HepG2 (cell line): ENCODE measurements around the gene BLVRB. TPM values are rescaled to one million over a fixed set of nuclear protein-coding genes. Genes with fewer than 3 reads are reported as not detected.

ENCODE experiments used
- EED ChIP-seq: sonication (generic); formaldehyde crosslinking; IDR thresholded peaks from 2 replicates; pipeline ENCODE4 v1.5.0; 2020; ENCODE audit warnings: mild to moderate bottlenecking, missing genetic modification reagents
- GATA4 ChIP-seq: sonication (generic); IDR thresholded peaks from 2 replicates; pipeline ENCODE4 v1.6.1; 2016; ENCODE audit warnings: antibody characterized with exemption, low read depth, borderline replicate concordance
- HOXA5 ChIP-seq: sonication (generic); formaldehyde crosslinking; IDR thresholded peaks from 2 replicates; pipeline ENCODE4 v1.4.0; 2020; ENCODE audit warnings: missing genetic modification reagents
- MEF2D ChIP-seq: sonication (generic); formaldehyde crosslinking; IDR thresholded peaks from 2 replicates; pipeline ENCODE4 v1.5.1; 2020; ENCODE audit warnings: mild to moderate bottlenecking, missing genetic modification reagents
- REXO4 ChIP-seq: sonication (generic); formaldehyde crosslinking; IDR thresholded peaks from 2 replicates; pipeline ENCODE4 v1.8.0; 2022; ENCODE audit warnings: missing genetic modification reagents, mild to moderate bottlenecking, borderline replicate concordance
- ZBTB1 ChIP-seq: sonication (generic); formaldehyde crosslinking; IDR thresholded peaks from 2 replicates; pipeline ENCODE4 v1.4.0; 2020; ENCODE audit warnings: missing genetic modification reagents, borderline replicate concordance
- ZNF251 ChIP-seq: sonication (generic); formaldehyde crosslinking; IDR thresholded peaks from 2 replicates; pipeline ENCODE4 v1.9.0; 2021; ENCODE audit warnings: mild to moderate bottlenecking, missing genetic modification reagents
- ZNF260 ChIP-seq: sonication (generic); formaldehyde crosslinking; IDR thresholded peaks from 2 replicates; pipeline ENCODE4 v1.4.0; 2020; ENCODE audit warnings: missing genetic modification reagents, low read depth, mild to moderate bottlenecking, borderline replicate concordance
- ZNF296 ChIP-seq: sonication (generic); formaldehyde crosslinking; conservative IDR thresholded peaks from 2 replicates; pipeline ENCODE4 v1.5.0; 2020; ENCODE audit warnings: mild to moderate bottlenecking, missing genetic modification reagents
- ZNF460 ChIP-seq: sonication (generic); formaldehyde crosslinking; IDR thresholded peaks from 2 replicates; pipeline ENCODE4 v1.5.1; 2020; ENCODE audit warnings: missing genetic modification reagents, mild to moderate bottlenecking, borderline replicate concordance
- ZNF672 ChIP-seq: sonication (generic); formaldehyde crosslinking; IDR thresholded peaks from 2 replicates; pipeline ENCODE4 v1.8.1; 2022; ENCODE audit warnings: missing genetic modification reagents
- polyA plus RNA-seq, 8 experiments: library from polyadenylated mRNA; depleted of rRNA in 3 of 8; stranded (reverse) in 7 of 8; unstranded in 1 of 8; fragments of >200 nt; fragmentation: Illumina TruSeq in 4 of 8; extraction: Trizol in 4 of 8; gene quantifications; 2 replicates each; pipeline versions ENCODE4 v1.2.1 to v1.2.3, GENCODE V29; 2011 to 2016; ENCODE audit warnings: low read depth in 4 of 8, missing spikeins in 1 of 8, mixed read lengths in 1 of 8; ENCODE audit not compliant: insufficient read depth in 1 of 8
- total RNA-seq, 5 experiments: library from RNA; depleted of rRNA; stranded (reverse); fragments of >200 nt; fragmentation: Illumina TruSeq; extraction: Trizol; gene quantifications; 2 replicates each; pipeline ENCODE4 v1.2.3, GENCODE V29; 2016; ENCODE audit warnings: low read depth in 1 of 5
- TF ChIP-seq, protein P1 (sequence below): sonication (generic); formaldehyde crosslinking; IDR thresholded peaks from 2 replicates; pipeline ENCODE4 v1.8.0; 2022; ENCODE audit warnings: missing genetic modification reagents, mild to moderate bottlenecking, moderate library complexity, borderline replicate concordance
- TF ChIP-seq, protein P2 (sequence below): sonication (generic); formaldehyde crosslinking; IDR thresholded peaks from 2 replicates; pipeline ENCODE4 v1.5.0; 2020; ENCODE audit warnings: missing genetic modification reagents
- TF ChIP-seq, protein P3 (sequence below): sonication (generic); formaldehyde crosslinking; IDR thresholded peaks from 2 replicates; pipeline ENCODE4 v1.5.0; 2020; ENCODE audit warnings: missing genetic modification reagents, mild to moderate bottlenecking, borderline replicate concordance
- TF ChIP-seq, protein P4 (sequence below): sonication (generic); formaldehyde crosslinking; IDR thresholded peaks from 2 replicates; pipeline ENCODE4 v1.4.0; 2020; ENCODE audit warnings: missing genetic modification reagents
- TF ChIP-seq, protein P5 (sequence below): sonication (generic); formaldehyde crosslinking; IDR thresholded peaks from 2 replicates; pipeline ENCODE4 v1.4.0; 2020; ENCODE audit warnings: mild to moderate bottlenecking, low read depth, missing genetic modification reagents
- TF ChIP-seq, protein P6 (sequence below): sonication (generic); formaldehyde crosslinking; IDR thresholded peaks from 2 replicates; pipeline ENCODE4 v1.4.0; 2020; ENCODE audit warnings: mild to moderate bottlenecking, missing genetic modification reagents

BLVRB gene
- total and polyA plus RNA-seq, 2 of the 13 experiments (the other 11 are each of a cell fraction or from before 2014, with no cell fraction given) = 25.9 to 51.4 TPM

DNA sequence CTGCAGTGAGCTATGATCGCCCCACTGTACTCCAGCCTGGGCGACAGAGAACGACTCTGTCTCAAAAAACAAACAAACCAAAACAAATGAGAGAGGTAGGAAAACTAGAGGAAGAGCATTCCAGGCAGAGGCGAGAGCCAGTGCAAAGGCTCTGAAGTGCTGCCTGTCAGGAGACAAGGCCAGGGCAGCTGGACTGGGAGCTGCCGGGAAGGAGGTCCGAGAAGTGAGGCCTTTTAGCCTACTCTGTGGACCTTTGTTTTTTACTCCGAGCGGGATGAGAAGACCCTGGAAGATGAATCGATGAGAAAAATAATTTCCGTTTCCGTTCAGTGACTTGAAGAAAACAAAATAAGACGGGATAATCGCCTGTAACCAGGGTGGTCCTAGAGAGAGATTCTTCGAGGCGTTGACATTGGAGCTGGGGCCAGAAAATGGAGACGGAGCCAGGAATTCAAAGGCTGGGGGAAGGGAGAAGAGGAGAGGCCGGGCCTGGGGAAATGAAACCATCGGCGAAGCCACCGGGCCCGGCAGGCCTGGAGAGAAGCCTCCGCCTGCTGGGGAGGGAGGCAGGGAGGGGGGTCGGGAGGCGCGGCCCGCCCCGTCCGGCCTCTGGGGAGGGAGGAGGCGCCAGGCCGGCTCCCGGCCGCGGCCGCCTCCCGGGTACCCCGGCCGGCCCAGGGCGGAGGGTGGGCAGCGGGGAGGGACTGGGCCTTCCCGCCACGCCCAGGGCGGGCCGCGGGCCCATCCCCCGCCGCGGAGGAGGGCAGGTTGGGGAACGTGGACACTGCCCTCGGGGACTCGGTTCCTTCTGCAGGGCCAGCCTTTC, 31.9 kb downstream of the BLVRB start (continued):
- TF ChIP-seq, protein P1, sequence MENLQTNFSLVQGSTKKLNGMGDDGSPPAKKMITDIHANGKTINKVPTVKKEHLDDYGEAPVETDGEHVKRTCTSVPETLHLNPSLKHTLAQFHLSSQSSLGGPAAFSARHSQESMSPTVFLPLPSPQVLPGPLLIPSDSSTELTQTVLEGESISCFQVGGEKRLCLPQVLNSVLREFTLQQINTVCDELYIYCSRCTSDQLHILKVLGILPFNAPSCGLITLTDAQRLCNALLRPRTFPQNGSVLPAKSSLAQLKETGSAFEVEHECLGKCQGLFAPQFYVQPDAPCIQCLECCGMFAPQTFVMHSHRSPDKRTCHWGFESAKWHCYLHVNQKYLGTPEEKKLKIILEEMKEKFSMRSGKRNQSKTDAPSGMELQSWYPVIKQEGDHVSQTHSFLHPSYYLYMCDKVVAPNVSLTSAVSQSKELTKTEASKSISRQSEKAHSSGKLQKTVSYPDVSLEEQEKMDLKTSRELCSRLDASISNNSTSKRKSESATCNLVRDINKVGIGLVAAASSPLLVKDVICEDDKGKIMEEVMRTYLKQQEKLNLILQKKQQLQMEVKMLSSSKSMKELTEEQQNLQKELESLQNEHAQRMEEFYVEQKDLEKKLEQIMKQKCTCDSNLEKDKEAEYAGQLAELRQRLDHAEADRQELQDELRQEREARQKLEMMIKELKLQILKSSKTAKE (CRISPR knock-in tag) = no peak
- TF ChIP-seq ZNF260 (CRISPR knock-in tag) (no peak), ZNF251 (CRISPR knock-in tag) (no peak), GATA4 (no peak), ZBTB1 (CRISPR knock-in tag) (no peak), ZNF672 (CRISPR knock-in tag) (no peak), REXO4 (CRISPR knock-in tag) (no peak), MEF2D (CRISPR knock-in tag) (no peak), HOXA5 (no peak), EED (no peak), ZNF296 (CRISPR knock-in tag) (no peak), ZNF460 (no peak)
- TF ChIP-seq, protein P2, sequence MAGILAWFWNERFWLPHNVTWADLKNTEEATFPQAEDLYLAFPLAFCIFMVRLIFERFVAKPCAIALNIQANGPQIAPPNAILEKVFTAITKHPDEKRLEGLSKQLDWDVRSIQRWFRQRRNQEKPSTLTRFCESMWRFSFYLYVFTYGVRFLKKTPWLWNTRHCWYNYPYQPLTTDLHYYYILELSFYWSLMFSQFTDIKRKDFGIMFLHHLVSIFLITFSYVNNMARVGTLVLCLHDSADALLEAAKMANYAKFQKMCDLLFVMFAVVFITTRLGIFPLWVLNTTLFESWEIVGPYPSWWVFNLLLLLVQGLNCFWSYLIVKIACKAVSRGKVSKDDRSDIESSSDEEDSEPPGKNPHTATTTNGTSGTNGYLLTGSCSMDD (CRISPR knock-in tag) = no peak
- TF ChIP-seq, protein P3, sequence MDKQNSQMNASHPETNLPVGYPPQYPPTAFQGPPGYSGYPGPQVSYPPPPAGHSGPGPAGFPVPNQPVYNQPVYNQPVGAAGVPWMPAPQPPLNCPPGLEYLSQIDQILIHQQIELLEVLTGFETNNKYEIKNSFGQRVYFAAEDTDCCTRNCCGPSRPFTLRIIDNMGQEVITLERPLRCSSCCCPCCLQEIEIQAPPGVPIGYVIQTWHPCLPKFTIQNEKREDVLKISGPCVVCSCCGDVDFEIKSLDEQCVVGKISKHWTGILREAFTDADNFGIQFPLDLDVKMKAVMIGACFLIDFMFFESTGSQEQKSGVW = no peak
- TF ChIP-seq, protein P4, sequence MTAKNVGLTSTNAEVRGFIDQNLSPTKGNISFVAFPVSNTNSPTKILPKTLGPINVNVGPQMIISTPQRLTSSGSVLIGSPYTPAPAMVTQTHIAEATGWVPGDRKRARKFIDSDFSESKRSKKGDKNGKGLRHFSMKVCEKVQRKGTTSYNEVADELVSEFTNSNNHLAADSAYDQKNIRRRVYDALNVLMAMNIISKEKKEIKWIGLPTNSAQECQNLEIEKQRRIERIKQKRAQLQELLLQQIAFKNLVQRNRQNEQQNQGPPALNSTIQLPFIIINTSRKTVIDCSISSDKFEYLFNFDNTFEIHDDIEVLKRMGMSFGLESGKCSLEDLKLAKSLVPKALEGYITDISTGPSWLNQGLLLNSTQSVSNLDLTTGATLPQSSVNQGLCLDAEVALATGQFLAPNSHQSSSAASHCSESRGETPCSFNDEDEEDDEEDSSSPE = peak; percentile 62; the same call in 1 of the 2 replicates
- TF ChIP-seq, protein P5, sequence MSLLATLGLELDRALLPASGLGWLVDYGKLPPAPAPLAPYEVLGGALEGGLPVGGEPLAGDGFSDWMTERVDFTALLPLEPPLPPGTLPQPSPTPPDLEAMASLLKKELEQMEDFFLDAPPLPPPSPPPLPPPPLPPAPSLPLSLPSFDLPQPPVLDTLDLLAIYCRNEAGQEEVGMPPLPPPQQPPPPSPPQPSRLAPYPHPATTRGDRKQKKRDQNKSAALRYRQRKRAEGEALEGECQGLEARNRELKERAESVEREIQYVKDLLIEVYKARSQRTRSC = no peak
- TF ChIP-seq, protein P6, sequence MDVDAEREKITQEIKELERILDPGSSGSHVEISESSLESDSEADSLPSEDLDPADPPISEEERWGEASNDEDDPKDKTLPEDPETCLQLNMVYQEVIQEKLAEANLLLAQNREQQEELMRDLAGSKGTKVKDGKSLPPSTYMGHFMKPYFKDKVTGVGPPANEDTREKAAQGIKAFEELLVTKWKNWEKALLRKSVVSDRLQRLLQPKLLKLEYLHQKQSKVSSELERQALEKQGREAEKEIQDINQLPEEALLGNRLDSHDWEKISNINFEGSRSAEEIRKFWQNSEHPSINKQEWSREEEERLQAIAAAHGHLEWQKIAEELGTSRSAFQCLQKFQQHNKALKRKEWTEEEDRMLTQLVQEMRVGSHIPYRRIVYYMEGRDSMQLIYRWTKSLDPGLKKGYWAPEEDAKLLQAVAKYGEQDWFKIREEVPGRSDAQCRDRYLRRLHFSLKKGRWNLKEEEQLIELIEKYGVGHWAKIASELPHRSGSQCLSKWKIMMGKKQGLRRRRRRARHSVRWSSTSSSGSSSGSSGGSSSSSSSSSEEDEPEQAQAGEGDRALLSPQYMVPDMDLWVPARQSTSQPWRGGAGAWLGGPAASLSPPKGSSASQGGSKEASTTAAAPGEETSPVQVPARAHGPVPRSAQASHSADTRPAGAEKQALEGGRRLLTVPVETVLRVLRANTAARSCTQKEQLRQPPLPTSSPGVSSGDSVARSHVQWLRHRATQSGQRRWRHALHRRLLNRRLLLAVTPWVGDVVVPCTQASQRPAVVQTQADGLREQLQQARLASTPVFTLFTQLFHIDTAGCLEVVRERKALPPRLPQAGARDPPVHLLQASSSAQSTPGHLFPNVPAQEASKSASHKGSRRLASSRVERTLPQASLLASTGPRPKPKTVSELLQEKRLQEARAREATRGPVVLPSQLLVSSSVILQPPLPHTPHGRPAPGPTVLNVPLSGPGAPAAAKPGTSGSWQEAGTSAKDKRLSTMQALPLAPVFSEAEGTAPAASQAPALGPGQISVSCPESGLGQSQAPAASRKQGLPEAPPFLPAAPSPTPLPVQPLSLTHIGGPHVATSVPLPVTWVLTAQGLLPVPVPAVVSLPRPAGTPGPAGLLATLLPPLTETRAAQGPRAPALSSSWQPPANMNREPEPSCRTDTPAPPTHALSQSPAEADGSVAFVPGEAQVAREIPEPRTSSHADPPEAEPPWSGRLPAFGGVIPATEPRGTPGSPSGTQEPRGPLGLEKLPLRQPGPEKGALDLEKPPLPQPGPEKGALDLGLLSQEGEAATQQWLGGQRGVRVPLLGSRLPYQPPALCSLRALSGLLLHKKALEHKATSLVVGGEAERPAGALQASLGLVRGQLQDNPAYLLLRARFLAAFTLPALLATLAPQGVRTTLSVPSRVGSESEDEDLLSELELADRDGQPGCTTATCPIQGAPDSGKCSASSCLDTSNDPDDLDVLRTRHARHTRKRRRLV = no peak; the same call in 1 of the 2 replicates
